H1 (cell line): Measurements from ENCODE around the gene STARD3. TPM values are rescaled to one million over a fixed set of nuclear protein-coding genes. Genes with fewer than 3 reads are reported as not detected.

Experiments used
- CREB1 ChIP-seq: IDR thresholded peaks from 2 replicates; pipeline ENCODE4 v1.6.1; 2012; ENCODE audit warnings: inconsistent platforms
- CTBP2 ChIP-seq: IDR thresholded peaks from 2 replicates; pipeline ENCODE4 v1.7.0; 2011; ENCODE audit warnings: borderline replicate concordance, mild to moderate bottlenecking, moderate library complexity, mixed read lengths, low read length; ENCODE audit not compliant: insufficient read depth, insufficient read length
- EP300 ChIP-seq, 2 experiments: IDR thresholded peaks; 1 replicate in 1 of 2; 2 replicates in 1 of 2; pipeline ENCODE4 v1.6.1; 2011 to 2012; ENCODE audit warnings: low read depth in 2 of 2, low read length in 2 of 2, mild to moderate bottlenecking in 2 of 2, borderline replicate concordance in 1 of 2, inconsistent platforms in 1 of 2, moderate library complexity in 1 of 2
- RBBP5 ChIP-seq: IDR thresholded peaks from 2 replicates; pipeline ENCODE4 v1.7.1; 2012; ENCODE audit warnings: low read depth, mild to moderate bottlenecking, inconsistent platforms, low read length, moderate library complexity, borderline replicate concordance
- TAF1 ChIP-seq: IDR thresholded peaks from 2 replicates; pipeline ENCODE4 v1.6.1; 2011; ENCODE audit warnings: mild to moderate bottlenecking, low read depth, low read length
- YY1 ChIP-seq: IDR thresholded peaks from 2 replicates; pipeline ENCODE4 v1.6.1; 2011; ENCODE audit warnings: low read depth, mild to moderate bottlenecking, low read length
- polyA plus RNA-seq, 7 experiments: library from polyadenylated mRNA; depleted of rRNA in 3 of 7; stranded (reverse) in 5 of 7; unstranded in 2 of 7; fragments of >200 nt in 5 of 7; fragments of 200-250 nt in 2 of 7; gene quantifications; 1 replicate in 5 of 7; 2 replicates in 1 of 7; 4 replicates in 1 of 7; pipeline versions ENCODE4 v1.2.1 to v1.2.3, GENCODE V29; 2011 to 2013; ENCODE audit warnings: missing spikeins in 2 of 7, mixed read lengths in 2 of 7
- total RNA-seq: library from RNA; stranded (reverse); fragmentation: NEBNext Ultra II Directional; extraction: Animal tissue kit (Norgen Biotek cat#: 25700); gene quantifications from 2 replicates; pipeline ENCODE4 v1.2.1, GENCODE V29; 2021
- TF ChIP-seq, protein P1 (sequence below): fragments of 300-600 bp; sonication (generic); IDR thresholded peaks from 2 replicates; pipeline ENCODE4 v1.7.1; 2012; ENCODE audit warnings: low read length, moderate library complexity, mild to moderate bottlenecking, inconsistent platforms; ENCODE audit not compliant: insufficient replicate concordance
- TF ChIP-seq, protein P2 (sequence below), 3 experiments: IDR thresholded peaks; 1 replicate in 2 of 3; 2 replicates in 1 of 3; pipeline versions ENCODE4 v1.5.1 to v1.6.1; 2011; ENCODE audit warnings: low read length in 3 of 3, mild to moderate bottlenecking in 3 of 3, inconsistent platforms in 2 of 3, low read depth in 1 of 3, moderate library complexity in 1 of 3; ENCODE audit not compliant: insufficient read depth in 1 of 3; ENCODE audit errors: control extremely low read depth in 1 of 3

STARD3 gene
- total and polyA plus RNA-seq, 2 of the 8 experiments (the other 6 are each of a cell fraction or from before 2014, with no cell fraction given) = 47.6 to 80.3 TPM

DNA sequence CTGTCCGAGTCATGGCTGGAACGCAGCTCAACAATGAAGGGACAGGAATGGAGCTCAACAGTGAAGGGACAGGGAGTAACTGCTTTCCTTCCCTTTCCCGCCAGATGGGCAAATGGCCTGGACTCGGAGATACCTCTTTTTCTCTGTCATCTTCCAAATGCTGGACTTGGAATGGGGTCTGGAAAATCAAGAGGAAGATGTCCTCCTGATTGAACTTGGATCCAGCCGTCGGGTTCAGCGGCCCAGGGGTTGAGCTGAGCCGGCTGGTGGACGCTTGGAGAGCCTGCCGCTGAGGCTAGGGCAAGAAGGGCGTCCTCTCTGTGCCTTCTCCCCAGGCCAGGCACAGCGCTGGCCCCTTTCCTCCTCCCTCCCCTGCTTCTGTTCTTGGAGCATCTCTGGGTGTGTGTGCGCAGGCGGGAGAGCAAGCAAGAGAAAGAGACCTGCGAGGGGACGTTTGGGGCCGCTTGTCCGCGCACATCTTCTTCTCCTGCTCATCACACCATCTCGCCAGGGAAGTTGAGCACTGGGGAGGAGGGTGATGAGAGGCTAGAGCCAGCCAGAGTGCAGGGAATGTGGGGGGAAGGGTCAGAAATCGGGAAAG, 35.8 kb upstream of the STARD3 start (continued):
- TF ChIP-seq, protein P1, sequence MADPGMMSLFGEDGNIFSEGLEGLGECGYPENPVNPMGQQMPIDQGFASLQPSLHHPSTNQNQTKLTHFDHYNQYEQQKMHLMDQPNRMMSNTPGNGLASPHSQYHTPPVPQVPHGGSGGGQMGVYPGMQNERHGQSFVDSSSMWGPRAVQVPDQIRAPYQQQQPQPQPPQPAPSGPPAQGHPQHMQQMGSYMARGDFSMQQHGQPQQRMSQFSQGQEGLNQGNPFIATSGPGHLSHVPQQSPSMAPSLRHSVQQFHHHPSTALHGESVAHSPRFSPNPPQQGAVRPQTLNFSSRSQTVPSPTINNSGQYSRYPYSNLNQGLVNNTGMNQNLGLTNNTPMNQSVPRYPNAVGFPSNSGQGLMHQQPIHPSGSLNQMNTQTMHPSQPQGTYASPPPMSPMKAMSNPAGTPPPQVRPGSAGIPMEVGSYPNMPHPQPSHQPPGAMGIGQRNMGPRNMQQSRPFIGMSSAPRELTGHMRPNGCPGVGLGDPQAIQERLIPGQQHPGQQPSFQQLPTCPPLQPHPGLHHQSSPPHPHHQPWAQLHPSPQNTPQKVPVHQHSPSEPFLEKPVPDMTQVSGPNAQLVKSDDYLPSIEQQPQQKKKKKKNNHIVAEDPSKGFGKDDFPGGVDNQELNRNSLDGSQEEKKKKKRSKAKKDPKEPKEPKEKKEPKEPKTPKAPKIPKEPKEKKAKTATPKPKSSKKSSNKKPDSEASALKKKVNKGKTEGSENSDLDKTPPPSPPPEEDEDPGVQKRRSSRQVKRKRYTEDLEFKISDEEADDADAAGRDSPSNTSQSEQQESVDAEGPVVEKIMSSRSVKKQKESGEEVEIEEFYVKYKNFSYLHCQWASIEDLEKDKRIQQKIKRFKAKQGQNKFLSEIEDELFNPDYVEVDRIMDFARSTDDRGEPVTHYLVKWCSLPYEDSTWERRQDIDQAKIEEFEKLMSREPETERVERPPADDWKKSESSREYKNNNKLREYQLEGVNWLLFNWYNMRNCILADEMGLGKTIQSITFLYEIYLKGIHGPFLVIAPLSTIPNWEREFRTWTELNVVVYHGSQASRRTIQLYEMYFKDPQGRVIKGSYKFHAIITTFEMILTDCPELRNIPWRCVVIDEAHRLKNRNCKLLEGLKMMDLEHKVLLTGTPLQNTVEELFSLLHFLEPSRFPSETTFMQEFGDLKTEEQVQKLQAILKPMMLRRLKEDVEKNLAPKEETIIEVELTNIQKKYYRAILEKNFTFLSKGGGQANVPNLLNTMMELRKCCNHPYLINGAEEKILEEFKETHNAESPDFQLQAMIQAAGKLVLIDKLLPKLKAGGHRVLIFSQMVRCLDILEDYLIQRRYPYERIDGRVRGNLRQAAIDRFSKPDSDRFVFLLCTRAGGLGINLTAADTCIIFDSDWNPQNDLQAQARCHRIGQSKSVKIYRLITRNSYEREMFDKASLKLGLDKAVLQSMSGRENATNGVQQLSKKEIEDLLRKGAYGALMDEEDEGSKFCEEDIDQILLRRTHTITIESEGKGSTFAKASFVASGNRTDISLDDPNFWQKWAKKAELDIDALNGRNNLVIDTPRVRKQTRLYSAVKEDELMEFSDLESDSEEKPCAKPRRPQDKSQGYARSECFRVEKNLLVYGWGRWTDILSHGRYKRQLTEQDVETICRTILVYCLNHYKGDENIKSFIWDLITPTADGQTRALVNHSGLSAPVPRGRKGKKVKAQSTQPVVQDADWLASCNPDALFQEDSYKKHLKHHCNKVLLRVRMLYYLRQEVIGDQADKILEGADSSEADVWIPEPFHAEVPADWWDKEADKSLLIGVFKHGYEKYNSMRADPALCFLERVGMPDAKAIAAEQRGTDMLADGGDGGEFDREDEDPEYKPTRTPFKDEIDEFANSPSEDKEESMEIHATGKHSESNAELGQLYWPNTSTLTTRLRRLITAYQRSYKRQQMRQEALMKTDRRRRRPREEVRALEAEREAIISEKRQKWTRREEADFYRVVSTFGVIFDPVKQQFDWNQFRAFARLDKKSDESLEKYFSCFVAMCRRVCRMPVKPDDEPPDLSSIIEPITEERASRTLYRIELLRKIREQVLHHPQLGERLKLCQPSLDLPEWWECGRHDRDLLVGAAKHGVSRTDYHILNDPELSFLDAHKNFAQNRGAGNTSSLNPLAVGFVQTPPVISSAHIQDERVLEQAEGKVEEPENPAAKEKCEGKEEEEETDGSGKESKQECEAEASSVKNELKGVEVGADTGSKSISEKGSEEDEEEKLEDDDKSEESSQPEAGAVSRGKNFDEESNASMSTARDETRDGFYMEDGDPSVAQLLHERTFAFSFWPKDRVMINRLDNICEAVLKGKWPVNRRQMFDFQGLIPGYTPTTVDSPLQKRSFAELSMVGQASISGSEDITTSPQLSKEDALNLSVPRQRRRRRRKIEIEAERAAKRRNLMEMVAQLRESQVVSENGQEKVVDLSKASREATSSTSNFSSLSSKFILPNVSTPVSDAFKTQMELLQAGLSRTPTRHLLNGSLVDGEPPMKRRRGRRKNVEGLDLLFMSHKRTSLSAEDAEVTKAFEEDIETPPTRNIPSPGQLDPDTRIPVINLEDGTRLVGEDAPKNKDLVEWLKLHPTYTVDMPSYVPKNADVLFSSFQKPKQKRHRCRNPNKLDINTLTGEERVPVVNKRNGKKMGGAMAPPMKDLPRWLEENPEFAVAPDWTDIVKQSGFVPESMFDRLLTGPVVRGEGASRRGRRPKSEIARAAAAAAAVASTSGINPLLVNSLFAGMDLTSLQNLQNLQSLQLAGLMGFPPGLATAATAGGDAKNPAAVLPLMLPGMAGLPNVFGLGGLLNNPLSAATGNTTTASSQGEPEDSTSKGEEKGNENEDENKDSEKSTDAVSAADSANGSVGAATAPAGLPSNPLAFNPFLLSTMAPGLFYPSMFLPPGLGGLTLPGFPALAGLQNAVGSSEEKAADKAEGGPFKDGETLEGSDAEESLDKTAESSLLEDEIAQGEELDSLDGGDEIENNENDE = no peak
- TF ChIP-seq CREB1 (0 out of 2 replicates have a peak, but pooled peaks have one; percentile 35), YY1 (peak; percentile 78), TAF1 (no peak), CTBP2 (peak; percentile 99), RBBP5 (no peak), EP300 (IDR thresholded peaks at IDR 0.05; ENCODE audit: borderline replicate concordance in 1 of 2, low read depth in 2 of 2, low read length in 2 of 2) (no peak)
- TF ChIP-seq, protein P2, sequence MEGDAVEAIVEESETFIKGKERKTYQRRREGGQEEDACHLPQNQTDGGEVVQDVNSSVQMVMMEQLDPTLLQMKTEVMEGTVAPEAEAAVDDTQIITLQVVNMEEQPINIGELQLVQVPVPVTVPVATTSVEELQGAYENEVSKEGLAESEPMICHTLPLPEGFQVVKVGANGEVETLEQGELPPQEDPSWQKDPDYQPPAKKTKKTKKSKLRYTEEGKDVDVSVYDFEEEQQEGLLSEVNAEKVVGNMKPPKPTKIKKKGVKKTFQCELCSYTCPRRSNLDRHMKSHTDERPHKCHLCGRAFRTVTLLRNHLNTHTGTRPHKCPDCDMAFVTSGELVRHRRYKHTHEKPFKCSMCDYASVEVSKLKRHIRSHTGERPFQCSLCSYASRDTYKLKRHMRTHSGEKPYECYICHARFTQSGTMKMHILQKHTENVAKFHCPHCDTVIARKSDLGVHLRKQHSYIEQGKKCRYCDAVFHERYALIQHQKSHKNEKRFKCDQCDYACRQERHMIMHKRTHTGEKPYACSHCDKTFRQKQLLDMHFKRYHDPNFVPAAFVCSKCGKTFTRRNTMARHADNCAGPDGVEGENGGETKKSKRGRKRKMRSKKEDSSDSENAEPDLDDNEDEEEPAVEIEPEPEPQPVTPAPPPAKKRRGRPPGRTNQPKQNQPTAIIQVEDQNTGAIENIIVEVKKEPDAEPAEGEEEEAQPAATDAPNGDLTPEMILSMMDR (IDR thresholded peaks at IDR 0.05; ENCODE audit: control extremely low read depth in 1 of 3, insufficient read depth in 1 of 3, low read depth in 1 of 3, low read length in 3 of 3) = no peak
